ENCODE results near the gene TOX4. TPM values are rescaled to one million over a fixed set of nuclear protein-coding genes. Genes with fewer than 3 reads are reported as not detected.

TOX4 gene
- total RNA-seq, 1 donor from 2014 or later, result 61.1 TPM

DNA sequence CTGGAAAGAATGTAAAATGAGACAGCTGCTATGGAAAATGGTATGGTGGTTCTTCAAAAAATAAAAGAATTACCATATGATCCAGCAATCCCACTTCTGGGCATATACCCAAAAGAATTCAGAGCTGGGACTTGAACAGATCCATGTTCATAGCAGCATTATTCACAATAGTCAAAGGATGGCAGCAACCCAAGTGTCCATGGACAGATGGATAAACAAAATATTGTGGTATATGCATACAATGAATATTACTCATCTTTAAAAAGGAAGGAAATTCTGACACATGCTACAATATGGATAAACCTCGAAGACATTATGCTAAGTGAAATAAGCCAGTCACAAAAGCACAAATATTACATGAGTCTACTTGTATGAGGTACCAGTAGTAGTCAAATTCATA is 9.4 kb upstream of the TOX4 start:
- Mint-ChIP-seq H3K9me3 (no peaks in the 10 kb centered on the region), H3K36me3 (peaks cover 31% of the 10 kb centered on the region), H3K27ac (no peak overlapping the region), H3K27me3 (ENCODE audit: low read depth) (no peaks in the 10 kb centered on the region), H3K4me3 (no peak overlapping the region), H3K4me1 (no peaks in the 10 kb centered on the region)
- DNase-seq (ENCODE audit: low spot score in 2 of 2, unreplicated experiment in 2 of 2), result no peak
- TF ChIP-seq, protein P1, sequence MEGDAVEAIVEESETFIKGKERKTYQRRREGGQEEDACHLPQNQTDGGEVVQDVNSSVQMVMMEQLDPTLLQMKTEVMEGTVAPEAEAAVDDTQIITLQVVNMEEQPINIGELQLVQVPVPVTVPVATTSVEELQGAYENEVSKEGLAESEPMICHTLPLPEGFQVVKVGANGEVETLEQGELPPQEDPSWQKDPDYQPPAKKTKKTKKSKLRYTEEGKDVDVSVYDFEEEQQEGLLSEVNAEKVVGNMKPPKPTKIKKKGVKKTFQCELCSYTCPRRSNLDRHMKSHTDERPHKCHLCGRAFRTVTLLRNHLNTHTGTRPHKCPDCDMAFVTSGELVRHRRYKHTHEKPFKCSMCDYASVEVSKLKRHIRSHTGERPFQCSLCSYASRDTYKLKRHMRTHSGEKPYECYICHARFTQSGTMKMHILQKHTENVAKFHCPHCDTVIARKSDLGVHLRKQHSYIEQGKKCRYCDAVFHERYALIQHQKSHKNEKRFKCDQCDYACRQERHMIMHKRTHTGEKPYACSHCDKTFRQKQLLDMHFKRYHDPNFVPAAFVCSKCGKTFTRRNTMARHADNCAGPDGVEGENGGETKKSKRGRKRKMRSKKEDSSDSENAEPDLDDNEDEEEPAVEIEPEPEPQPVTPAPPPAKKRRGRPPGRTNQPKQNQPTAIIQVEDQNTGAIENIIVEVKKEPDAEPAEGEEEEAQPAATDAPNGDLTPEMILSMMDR (IDR thresholded peaks at IDR 0.05; ENCODE audit: unreplicated experiment), result no peak

DNA sequence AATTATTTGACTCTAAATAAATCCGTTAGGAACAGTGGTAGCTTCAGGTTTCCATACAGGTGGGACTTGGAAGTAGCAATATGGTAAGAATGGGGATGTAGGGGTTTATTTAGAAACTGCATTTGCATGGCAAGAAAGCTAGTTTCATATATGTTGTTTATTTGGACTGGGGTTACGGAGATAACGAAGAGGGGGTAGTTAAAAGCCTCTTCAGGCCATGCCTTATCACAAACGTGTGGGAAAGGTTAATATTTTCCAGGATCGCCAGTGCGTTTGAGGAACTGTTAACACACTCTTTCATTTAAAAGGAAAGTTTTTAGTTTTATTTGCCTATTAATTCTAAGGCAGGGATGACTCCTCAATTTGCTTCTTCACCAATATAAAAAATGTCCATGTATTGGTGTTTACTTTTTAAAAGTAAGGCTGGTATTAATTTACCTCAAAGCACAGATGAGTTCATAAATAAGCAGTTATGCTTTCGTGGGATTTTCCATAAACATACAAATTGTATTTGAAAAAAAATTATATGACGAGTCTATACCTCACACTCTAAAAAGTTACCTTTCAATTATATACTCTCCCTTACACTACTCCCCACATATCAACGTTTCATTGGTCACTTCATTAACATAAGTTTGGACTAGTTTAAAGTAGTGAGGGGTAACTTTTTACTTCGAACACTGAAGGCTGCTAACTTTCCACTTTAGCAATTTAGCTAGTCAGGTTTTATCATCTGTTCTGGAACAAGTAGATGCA is 1.1 kb upstream of the TOX4 start:
- H3K4me3 Mint-ChIP-seq, result peak overlapping the region; percentile 100
- no peaks in the 10 kb centered on the region for H3K27me3 Mint-ChIP-seq (ENCODE audit: low read depth)
- peaks cover 17% of the 10 kb centered on the region for H3K36me3 Mint-ChIP-seq
- H3K9me3 Mint-ChIP-seq, result no peaks in the 10 kb centered on the region
- H3K4me1 Mint-ChIP-seq, result peaks cover 17% of the 10 kb centered on the region
- DNase-seq (ENCODE audit: low spot score in 2 of 2, unreplicated experiment in 2 of 2), result no peak
- H3K27ac Mint-ChIP-seq, result peak overlapping the region; percentile 99
- TF ChIP-seq, protein P1 (IDR thresholded peaks at IDR 0.05; ENCODE audit: unreplicated experiment), result no peak

DNA sequence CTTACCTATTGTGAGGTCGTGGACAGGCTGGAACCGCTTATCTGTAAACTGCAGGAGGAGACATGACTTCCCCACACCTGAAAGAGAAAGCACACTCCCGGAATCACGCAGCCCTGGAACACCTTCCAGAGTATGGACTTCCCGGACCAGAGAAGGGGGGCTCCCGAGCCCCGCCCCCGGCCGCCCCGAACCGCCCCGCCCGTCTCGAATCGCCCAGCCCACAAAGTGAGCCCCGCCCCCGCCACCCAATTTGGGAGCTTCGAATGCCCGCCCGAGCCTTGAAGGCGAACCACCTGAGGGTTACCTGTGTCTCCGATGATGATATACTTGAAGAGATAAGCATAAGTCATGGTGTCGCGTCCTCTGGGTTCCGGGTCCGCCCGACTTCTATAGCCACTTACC is 471 bp upstream of the TOX4 start:
- no peaks in the 10 kb centered on the region for H3K9me3 Mint-ChIP-seq
- H3K36me3 Mint-ChIP-seq, result peaks cover 19% of the 10 kb centered on the region
- H3K27ac Mint-ChIP-seq, result peak overlapping the region; percentile 99
- DNase-seq (ENCODE audit: low spot score in 2 of 2, unreplicated experiment in 2 of 2), result peak; percentile 77 to 81
- no peaks in the 10 kb centered on the region for H3K27me3 Mint-ChIP-seq (ENCODE audit: low read depth)
- peak overlapping the region; percentile 100 for H3K4me3 Mint-ChIP-seq
- H3K4me1 Mint-ChIP-seq, result peaks cover 17% of the 10 kb centered on the region
- TF ChIP-seq, protein P1 (IDR thresholded peaks at IDR 0.05; ENCODE audit: unreplicated experiment), result no peak

DNA sequence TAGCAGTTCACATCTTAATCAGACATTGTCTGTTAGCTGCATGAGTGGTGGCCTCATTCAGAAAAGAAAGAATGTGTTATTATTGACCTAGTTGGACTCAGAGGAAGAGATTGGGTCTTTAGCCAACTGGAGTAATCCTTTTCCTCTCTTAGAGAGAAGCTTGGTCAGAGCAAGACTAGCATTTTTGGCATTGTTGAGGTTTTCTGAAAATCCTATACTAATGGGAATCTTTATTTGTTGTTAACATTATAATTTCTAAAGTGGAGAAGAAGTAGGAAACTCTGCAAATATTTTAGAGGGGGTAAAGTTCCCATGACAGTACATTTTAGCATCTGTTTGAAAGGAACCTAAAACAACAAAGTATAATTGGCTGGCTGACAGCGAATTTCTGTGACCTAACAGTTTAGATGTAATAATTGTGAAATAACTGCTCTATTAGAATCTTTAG is 9.7 kb downstream of the TOX4 start:
- no peak overlapping the region for H3K27ac Mint-ChIP-seq
- H3K27me3 Mint-ChIP-seq (ENCODE audit: low read depth), result no peaks in the 10 kb centered on the region
- DNase-seq (ENCODE audit: low spot score in 2 of 2, unreplicated experiment in 2 of 2), result no peak
- peaks cover 18% of the 10 kb centered on the region for H3K36me3 Mint-ChIP-seq
- no peaks in the 10 kb centered on the region for H3K9me3 Mint-ChIP-seq
- H3K4me1 Mint-ChIP-seq, result no peaks in the 10 kb centered on the region
- TF ChIP-seq, protein P1 (IDR thresholded peaks at IDR 0.05; ENCODE audit: unreplicated experiment), result no peak
- no peak overlapping the region for H3K4me3 Mint-ChIP-seq

DNA sequence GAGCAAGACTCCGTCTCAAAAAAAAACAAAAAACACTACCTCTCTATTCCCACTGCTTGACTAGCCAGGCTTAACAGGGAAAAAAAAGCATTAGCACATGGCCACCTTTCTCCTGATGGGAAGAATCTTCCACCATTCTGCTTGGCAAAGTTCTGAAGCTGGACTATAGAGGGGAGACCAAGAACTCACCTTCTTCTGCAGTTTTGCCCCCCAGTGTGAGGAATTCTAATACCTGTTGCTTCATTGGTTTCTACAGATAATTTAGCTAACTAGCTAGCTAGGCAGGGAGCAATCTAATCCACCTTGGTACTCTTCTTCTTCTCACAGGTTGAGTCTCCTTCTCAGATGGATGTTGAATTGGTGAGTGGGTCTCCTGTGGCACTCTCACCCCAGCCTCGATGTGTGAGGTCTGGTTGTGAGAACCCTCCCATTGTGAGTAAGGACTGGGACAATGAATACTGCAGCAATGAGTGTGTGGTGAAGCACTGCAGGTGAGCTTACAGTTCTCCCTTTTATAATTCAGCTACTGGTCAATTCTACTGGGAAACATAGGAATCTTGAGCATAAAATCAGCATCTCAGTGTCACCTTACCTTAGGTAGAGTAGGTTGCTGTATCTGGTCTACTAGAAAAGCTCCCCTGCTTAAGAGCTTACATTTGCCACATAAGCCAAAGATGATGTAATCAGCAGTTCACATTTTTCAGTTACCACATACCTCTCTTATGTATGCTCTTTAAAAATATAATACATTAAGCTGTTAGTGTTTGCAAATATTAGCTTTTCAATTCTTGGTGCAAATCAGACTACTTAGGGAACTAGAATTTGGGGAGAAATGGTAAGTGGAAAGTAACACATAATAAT is 18.1 kb downstream of the TOX4 start:
- TF ChIP-seq, protein P1 (IDR thresholded peaks at IDR 0.05; ENCODE audit: unreplicated experiment), result no peak
- no peak overlapping the region for H3K4me3 Mint-ChIP-seq
- no peaks in the 10 kb centered on the region for H3K4me1 Mint-ChIP-seq
- no peak for DNase-seq (ENCODE audit: low spot score in 2 of 2, unreplicated experiment in 2 of 2)
- no peaks in the 10 kb centered on the region for H3K27me3 Mint-ChIP-seq (ENCODE audit: low read depth)
- peaks cover 53% of the 10 kb centered on the region for H3K36me3 Mint-ChIP-seq
- no peak overlapping the region for H3K27ac Mint-ChIP-seq
- no peaks in the 10 kb centered on the region for H3K9me3 Mint-ChIP-seq

All from mesothelial cell of epicardium (in vitro differentiated cells).